ENCODE measurements around the gene PAX2. TPM values are rescaled to one million over a fixed set of nuclear protein-coding genes. Genes with fewer than 3 reads are reported as not detected.

Gene PAX2
- polyA plus RNA-seq, 2 of the 4 experiments (the other 2 are of a cell fraction): 0.06 to 0.21 TPM

DNA sequence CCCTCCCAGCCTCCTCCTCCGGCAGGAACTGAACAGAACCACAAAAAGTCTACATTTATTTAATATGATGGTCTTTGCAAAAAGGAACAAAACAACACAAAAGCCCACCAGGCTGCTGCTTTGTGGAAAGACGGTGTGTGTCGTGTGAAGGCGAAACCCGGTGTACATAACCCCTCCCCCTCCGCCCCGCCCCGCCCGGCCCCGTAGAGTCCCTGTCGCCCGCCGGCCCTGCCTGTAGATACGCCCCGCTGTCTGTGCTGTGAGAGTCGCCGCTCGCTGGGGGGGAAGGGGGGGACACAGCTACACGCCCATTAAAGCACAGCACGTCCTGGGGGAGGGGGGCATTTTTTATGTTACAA, 83.3 kb downstream of the PAX2 start:
- WGBS (ENCODE audit: missing lambda C conversion rate): 2% methylated on average over 15 of the region's 20 CpGs
- H3K4me1 ChIP-seq: 0 out of 3 replicates have a peak, but pooled peaks cover 5% of the 10 kb centered on the region
- peak in 1 of 2 experiments; percentile 64 for DNase-seq (ENCODE audit: low read depth in 1 of 2, low spot score in 1 of 2)
- ATAC-seq: peak; percentile 25 to 49; a peak in 3 of 6 replicates
- TF ChIP-seq SREBF2 (IDR thresholded peaks at IDR 0.05) (no peak), RARB (CRISPR knock-in tag; IDR thresholded peaks at IDR 0.05) (no peak), HOXA7 (CRISPR knock-in tag; IDR thresholded peaks at IDR 0.05) (no peak), FOXS1 (CRISPR knock-in tag; IDR thresholded peaks at IDR 0.05) (no peak)
- ChIA-PET CTCF (interaction anchor here (1.0 to 1.7 kb wide), 2 partner anchors 50 to 267 kb away, joined by 3 to 5 read pairs; no protein-coding TSS in a partner anchor), POLR2A (no interaction called here)
- H3K27ac ChIP-seq: peak overlapping the region in 1 of 2 experiments; percentile 80; a peak in 1 of 6 replicates
- peak overlapping the region; percentile 92 for H3K4me2 ChIP-seq
- peak overlapping the region; percentile 50 for H3K4me3 ChIP-seq
- FAIRE-seq: no peak
- H3K9me3 ChIP-seq: no peaks in the 10 kb centered on the region

DNA sequence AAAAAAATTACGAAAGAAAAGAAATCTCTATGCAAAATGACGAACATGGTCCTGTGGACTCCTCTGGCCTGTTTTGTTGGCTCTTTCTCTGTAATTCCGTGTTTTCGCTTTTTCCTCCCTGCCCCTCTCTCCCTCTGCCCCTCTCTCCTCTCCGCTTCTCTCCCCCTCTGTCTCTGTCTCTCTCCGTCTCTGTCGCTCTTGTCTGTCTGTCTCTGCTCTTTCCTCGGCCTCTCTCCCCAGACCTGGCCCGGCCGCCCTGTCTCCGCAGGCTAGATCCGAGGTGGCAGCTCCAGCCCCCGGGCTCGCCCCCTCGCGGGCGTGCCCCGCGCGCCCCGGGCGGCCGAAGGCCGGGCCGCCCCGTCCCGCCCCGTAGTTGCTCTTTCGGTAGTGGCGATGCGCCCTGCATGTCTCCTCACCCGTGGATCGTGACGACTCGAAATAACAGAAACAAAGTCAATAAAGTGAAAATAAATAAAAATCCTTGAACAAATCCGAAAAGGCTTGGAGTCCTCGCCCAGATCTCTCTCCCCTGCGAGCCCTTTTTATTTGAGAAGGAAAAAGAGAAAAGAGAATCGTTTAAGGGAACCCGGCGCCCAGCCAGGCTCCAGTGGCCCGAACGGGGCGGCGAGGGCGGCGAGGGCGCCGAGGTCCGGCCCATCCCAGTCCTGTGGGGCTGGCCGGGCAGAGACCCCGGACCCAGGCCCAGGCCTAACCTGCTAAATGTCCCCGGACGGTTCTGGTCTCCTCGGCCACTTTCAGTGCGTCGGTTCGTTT, 83.9 kb downstream of the PAX2 start:
- ChIA-PET POLR2A (no interaction called here), CTCF (interaction anchor here (1.0 kb wide), 1 partner anchor 49 kb away, joined by 3 read pairs; no protein-coding TSS in a partner anchor)
- Histone ChIP-seq H3K4me1 (0 out of 3 replicates have a peak, but pooled peaks cover 5% of the 10 kb centered on the region), H3K9me3 (no peaks in the 10 kb centered on the region), H3K27ac (0 out of 6 replicates have a peak overlapping the region, but pooled peaks of 1 of the 2 experiments have one; percentile 9), H3K4me2 (peak overlapping the region; percentile 92), H3K4me3 (peak overlapping the region; percentile 50)
- 66% methylated on average over 50 of the region's 58 CpGs for WGBS (ENCODE audit: missing lambda C conversion rate)
- ATAC-seq (no peak), DNase-seq (ENCODE audit: low read depth in 1 of 2, low spot score in 1 of 2) (peak in 1 of 2 experiments; percentile 31), FAIRE-seq (no peak)
- TF ChIP-seq HOXB5 (CRISPR knock-in tag; IDR thresholded peaks at IDR 0.05) (no peak), RCOR1 (IDR thresholded peaks at IDR 0.05; ENCODE audit: low read depth, low read length) (no peak), CEBPB (IDR thresholded peaks at IDR 0.05) (no peak), CHD4 (IDR thresholded peaks at IDR 0.05; ENCODE audit: borderline replicate concordance) (no peak), KDM1A (IDR thresholded peaks at IDR 0.05; ENCODE audit: low read depth) (no peak), MAFK (IDR thresholded peaks at IDR 0.05; ENCODE audit: partially characterized antibody) (no peak), PHF8 (IDR thresholded peaks at IDR 0.05; ENCODE audit: borderline replicate concordance, low read depth) (no peak), SMC3 (IDR thresholded peaks at IDR 0.05) (no peak), HOXB13 (CRISPR knock-in tag; IDR thresholded peaks at IDR 0.05; ENCODE audit: low read depth) (no peak), BHLHE40 (IDR thresholded peaks at IDR 0.05; ENCODE audit: low read depth, low read length) (no peak), NR3C1 (IDR thresholded peaks at IDR 0.05) (no peak), PBX3 (IDR thresholded peaks at IDR 0.05) (no peak), USF2 (IDR thresholded peaks at IDR 0.05) (no peak), ESRRA (IDR thresholded peaks at IDR 0.05; ENCODE audit: borderline replicate concordance, low read length) (no peak), FOXS1 (CRISPR knock-in tag; IDR thresholded peaks at IDR 0.05) (no peak)
- TF ChIP-seq, protein P1, sequence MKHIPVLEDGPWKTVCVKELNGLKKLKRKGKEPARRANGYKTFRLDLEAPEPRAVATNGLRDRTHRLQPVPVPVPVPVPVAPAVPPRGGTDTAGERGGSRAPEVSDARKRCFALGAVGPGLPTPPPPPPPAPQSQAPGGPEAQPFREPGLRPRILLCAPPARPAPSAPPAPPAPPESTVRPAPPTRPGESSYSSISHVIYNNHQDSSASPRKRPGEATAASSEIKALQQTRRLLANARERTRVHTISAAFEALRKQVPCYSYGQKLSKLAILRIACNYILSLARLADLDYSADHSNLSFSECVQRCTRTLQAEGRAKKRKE (CRISPR knock-in tag; IDR thresholded peaks at IDR 0.05; ENCODE audit: low read depth): no peak
- TF ChIP-seq, protein P2, sequence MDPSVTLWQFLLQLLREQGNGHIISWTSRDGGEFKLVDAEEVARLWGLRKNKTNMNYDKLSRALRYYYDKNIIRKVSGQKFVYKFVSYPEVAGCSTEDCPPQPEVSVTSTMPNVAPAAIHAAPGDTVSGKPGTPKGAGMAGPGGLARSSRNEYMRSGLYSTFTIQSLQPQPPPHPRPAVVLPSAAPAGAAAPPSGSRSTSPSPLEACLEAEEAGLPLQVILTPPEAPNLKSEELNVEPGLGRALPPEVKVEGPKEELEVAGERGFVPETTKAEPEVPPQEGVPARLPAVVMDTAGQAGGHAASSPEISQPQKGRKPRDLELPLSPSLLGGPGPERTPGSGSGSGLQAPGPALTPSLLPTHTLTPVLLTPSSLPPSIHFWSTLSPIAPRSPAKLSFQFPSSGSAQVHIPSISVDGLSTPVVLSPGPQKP (IDR thresholded peaks at IDR 0.05; ENCODE audit: low read depth, low read length): no peak

All from A549 (cell line).